Endothelial cell of umbilical vein (primary cell): Measurements from ENCODE around the gene WDR7. TPM values are rescaled to one million over a fixed set of nuclear protein-coding genes. Genes with fewer than 3 reads are reported as not detected.

Source experiments
- BruUV-seq: library from RNA; stranded (reverse); fragments of 400-500 nt; replicated peaks from 2 replicates; lab custom pipeline; 2021; lab: Mats Ljungman, UMichigan
- CTCF ChIA-PET: fragments of 300-600, 350-600 bp; sonication (Branson Sonifier 250); formaldehyde crosslinking; loops from one replicate; lab custom pipeline; 2021; ENCODE audit warnings: antibody characterized with exemption, inconsistent platforms; lab: Charles Lee
- POLR2A ChIA-PET: fragments of 300-600, 350-600 bp; sonication (Branson Sonifier 250); formaldehyde crosslinking; loops from one replicate; lab custom pipeline; 2021; ENCODE audit warnings: antibody characterized with exemption, inconsistent platforms; lab: Charles Lee
- DNase-seq: peaks from one replicate; pipeline ENCODE4 v3.0.0-alpha.2; 2011; ENCODE audit warnings: low read depth, low spot score
- FAIRE-seq: peaks from 2 replicates; lab custom pipeline; 2011; peaks lifted over from hg19 to GRCh38; lab: Jason Lieb, UNC
- H2AFZ ChIP-seq: 2 replicates; pipeline ENCODE4 v1.6.0; 2012; ENCODE audit warnings: low read depth, low read length, control low read depth, inconsistent platforms
- H3K27ac ChIP-seq: 2 replicates; pipeline ENCODE4 v1.5.1; 2011; ENCODE audit warnings: low read depth, mild to moderate bottlenecking, control low read depth, low read length, moderate library complexity; ENCODE audit not compliant: insufficient read depth
- H3K27me3 ChIP-seq, 2 experiments: 2 replicates each; pipeline versions ENCODE4 v1.6.0 to v1.6.1; 2011; ENCODE audit warnings: low read length in 2 of 2, mixed read lengths in 1 of 2; ENCODE audit not compliant: control insufficient read depth in 2 of 2, insufficient read depth in 2 of 2
- H3K36me3 ChIP-seq, 2 experiments: 2 replicates in 1 of 2; 3 replicates in 1 of 2; pipeline ENCODE4 v1.5.1; 2011; ENCODE audit warnings: low read length in 2 of 2, mild to moderate bottlenecking in 1 of 2, moderate library complexity in 1 of 2; ENCODE audit not compliant: control insufficient read depth in 2 of 2, insufficient read depth in 2 of 2; ENCODE audit errors: extremely low read depth in 1 of 2
- H3K4me1 ChIP-seq: 3 replicates; pipeline ENCODE4 v1.5.1; 2011; ENCODE audit warnings: mild to moderate bottlenecking, low read length; ENCODE audit not compliant: control insufficient read depth, insufficient read depth; ENCODE audit errors: extremely low read depth
- H3K4me2 ChIP-seq: 2 replicates; pipeline ENCODE4 v1.6.1; 2011; ENCODE audit warnings: low read length, control low read depth, mixed read lengths; ENCODE audit not compliant: insufficient read depth
- H3K4me3 ChIP-seq, 3 experiments: fragments of 200-600 bp in 1 of 3; sonication (generic), shearing (Covaris generic) in 1 of 3; replicated peaks in 1 of 3; 2 replicates each; pipeline ENCODE4 v1.5.1; 2011 to 2016; ENCODE audit warnings: control low read depth in 3 of 3, low read length in 3 of 3, mild to moderate bottlenecking in 2 of 3, inconsistent platforms in 1 of 3, low read depth in 1 of 3, moderate library complexity in 1 of 3; ENCODE audit not compliant: insufficient read depth in 1 of 3
- H3K79me2 ChIP-seq: 2 replicates; pipeline ENCODE4 v1.6.0; 2012; ENCODE audit warnings: low read length, inconsistent platforms; ENCODE audit not compliant: control insufficient read depth, insufficient read depth
- H3K9ac ChIP-seq: replicated peaks from 2 replicates; pipeline ENCODE3; 2011; ENCODE audit warnings: low read length, control low read depth; ENCODE audit not compliant: insufficient read depth; ENCODE audit errors: extremely low read depth
- H3K9me1 ChIP-seq: replicated peaks from 3 replicates; pipeline ENCODE4 v1.6.0; 2011; ENCODE audit warnings: mild to moderate bottlenecking, low read length; ENCODE audit not compliant: control insufficient read depth, insufficient read depth; ENCODE audit errors: extremely low read depth
- H3K9me3 ChIP-seq: replicated peaks from 2 replicates; pipeline ENCODE4 v1.5.1; 2012; ENCODE audit warnings: low read length, inconsistent platforms; ENCODE audit not compliant: control insufficient read depth, insufficient read depth
- H4K20me1 ChIP-seq: replicated peaks from 2 replicates; pipeline ENCODE3; 2011; ENCODE audit warnings: mild to moderate bottlenecking, low read length; ENCODE audit not compliant: control insufficient read depth, insufficient read depth; ENCODE audit errors: extremely low read depth
- EZH2 ChIP-seq: IDR thresholded peaks from 2 replicates; pipeline ENCODE4 v1.6.1; 2012; ENCODE audit warnings: borderline replicate concordance, low read depth, mild to moderate bottlenecking, moderate library complexity, low read length, inconsistent platforms; ENCODE audit not compliant: severe bottlenecking
- FOS ChIP-seq: IDR thresholded peaks from 2 replicates; pipeline ENCODE4 v1.6.1; 2011; ENCODE audit warnings: mild to moderate bottlenecking, low read length, moderate library complexity, borderline replicate concordance; ENCODE audit not compliant: insufficient read depth
- GATA2 ChIP-seq: IDR thresholded peaks from 2 replicates; pipeline ENCODE4 v1.7.0; 2011; ENCODE audit warnings: low read depth, mild to moderate bottlenecking, moderate library complexity, mixed read lengths, low read length; ENCODE audit not compliant: insufficient read length, insufficient read depth
- JUN ChIP-seq: IDR thresholded peaks from 2 replicates; pipeline ENCODE4 v1.6.1; 2011; ENCODE audit warnings: borderline replicate concordance, low read depth; ENCODE audit not compliant: insufficient read length, insufficient read depth
- MAX ChIP-seq: IDR thresholded peaks from 2 replicates; pipeline ENCODE4 v1.6.1; 2011; ENCODE audit not compliant: insufficient read depth, insufficient read length
- MYC ChIP-seq: IDR thresholded peaks from one replicate; pipeline ENCODE4 v1.6.1; 2011; ENCODE audit warnings: mild to moderate bottlenecking, low read depth, low read length
- POLR2A ChIP-seq: IDR thresholded peaks from 2 replicates; pipeline ENCODE4 v1.6.1; 2012; ENCODE audit warnings: low read depth, mild to moderate bottlenecking, control low read depth, low read length
- POLR2AphosphoS5 ChIP-seq: IDR thresholded peaks from 2 replicates; pipeline ENCODE4 v1.6.1; 2012; ENCODE audit warnings: low read depth, mild to moderate bottlenecking, control low read depth, low read length, moderate library complexity; ENCODE audit not compliant: insufficient read depth
- dilution Hi-C: fragments of 300-500 bp; cut with MboI; formaldehyde crosslinking; loops from one replicate; pipeline ENCODE4 v1.15.0; 2019; ENCODE audit warnings: low sequenced_read_pairs; ENCODE audit not compliant: extremely low pct_ligation_motif_present
- intact Hi-C: fragments of 100-400 bp; cut with micrococcal nuclease; formaldehyde crosslinking; loops from one replicate; pipeline ENCODE4 v1.10.0; 2022
- polyA plus RNA-seq, 4 experiments: library from polyadenylated mRNA; depleted of rRNA in 3 of 4; stranded (reverse) in 3 of 4; unstranded in 1 of 4; fragments of >200 nt; gene quantifications; 2 replicates each; pipeline versions ENCODE4 v1.2.1 to v1.2.3, GENCODE V29; 2011 to 2012; ENCODE audit warnings: missing spikeins in 1 of 4
- total RNA-seq: library from RNA; stranded (reverse); gene quantifications from 2 replicates; pipeline ENCODE4 v1.2.3, GENCODE V29; 2021
- TF ChIP-seq, protein P1 (sequence below), 2 donors: IDR thresholded peaks; 1 replicate in 1 of 2; 2 replicates in 1 of 2; pipeline ENCODE4 v1.5.1; 2011; ENCODE audit warnings: low read length in 2 of 2, mild to moderate bottlenecking in 2 of 2, moderate library complexity in 2 of 2, control low read depth in 1 of 2, inconsistent platforms in 1 of 2, low read depth in 1 of 2; ENCODE audit not compliant: insufficient read depth in 1 of 2; ENCODE audit errors: extremely low read depth in 1 of 2

WDR7 gene
- total and polyA plus RNA-seq, 2 donors (not counting 3 experiments of a cell fraction or from before 2014, with no cell fraction given), result 5.9 to 19.0 TPM

- no peaks in the 10 kb centered on the region for H4K20me1 ChIP-seq
- no peaks in the 10 kb centered on the region for H3K27me3 ChIP-seq
- no peak for DNase-seq
- no peaks in the 10 kb centered on the region for H3K9me3 ChIP-seq
- FAIRE-seq, result no peak
- intact Hi-C loops, result no loop called here
- H3K36me3 ChIP-seq, result no peaks in the 10 kb centered on the region
- H3K9me1 ChIP-seq, result no peaks in the 10 kb centered on the region
- H3K4me1 ChIP-seq, result no peaks in the 10 kb centered on the region
- H3K4me3 ChIP-seq, result no peak overlapping the region
- H3K9ac ChIP-seq, result no peak overlapping the region
- POLR2A ChIA-PET, result no interaction called here
- CTCF ChIA-PET, result interaction anchor here (1.5 kb wide), 2 partner anchors 10 to 11 kb away, joined by 3 to 4 read pairs; no protein-coding TSS in a partner anchor
- no peaks in the 10 kb centered on the region for H3K79me2 ChIP-seq
- H3K27ac ChIP-seq, result no peak overlapping the region
- no peak overlapping the region for H3K4me2 ChIP-seq
- H2AFZ ChIP-seq, result no peak overlapping the region
- TF ChIP-seq FOS, result no peak
- no peak for TF ChIP-seq EZH2
- TF ChIP-seq POLR2A, result no peak
- no peak for TF ChIP-seq JUN
- no peak for TF ChIP-seq MAX
- no peak for TF ChIP-seq GATA2
- TF ChIP-seq MYC, result no peak
- TF ChIP-seq POLR2AphosphoS5, result no peak
- TF ChIP-seq, protein P1, sequence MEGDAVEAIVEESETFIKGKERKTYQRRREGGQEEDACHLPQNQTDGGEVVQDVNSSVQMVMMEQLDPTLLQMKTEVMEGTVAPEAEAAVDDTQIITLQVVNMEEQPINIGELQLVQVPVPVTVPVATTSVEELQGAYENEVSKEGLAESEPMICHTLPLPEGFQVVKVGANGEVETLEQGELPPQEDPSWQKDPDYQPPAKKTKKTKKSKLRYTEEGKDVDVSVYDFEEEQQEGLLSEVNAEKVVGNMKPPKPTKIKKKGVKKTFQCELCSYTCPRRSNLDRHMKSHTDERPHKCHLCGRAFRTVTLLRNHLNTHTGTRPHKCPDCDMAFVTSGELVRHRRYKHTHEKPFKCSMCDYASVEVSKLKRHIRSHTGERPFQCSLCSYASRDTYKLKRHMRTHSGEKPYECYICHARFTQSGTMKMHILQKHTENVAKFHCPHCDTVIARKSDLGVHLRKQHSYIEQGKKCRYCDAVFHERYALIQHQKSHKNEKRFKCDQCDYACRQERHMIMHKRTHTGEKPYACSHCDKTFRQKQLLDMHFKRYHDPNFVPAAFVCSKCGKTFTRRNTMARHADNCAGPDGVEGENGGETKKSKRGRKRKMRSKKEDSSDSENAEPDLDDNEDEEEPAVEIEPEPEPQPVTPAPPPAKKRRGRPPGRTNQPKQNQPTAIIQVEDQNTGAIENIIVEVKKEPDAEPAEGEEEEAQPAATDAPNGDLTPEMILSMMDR (IDR thresholded peaks at IDR 0.05; ENCODE audit: extremely low read depth in 1 of 2, insufficient read depth in 1 of 2, low read depth in 1 of 2, low read length in 2 of 2), result no peak
- dilution Hi-C loops, result no loop called here
- BruUV-seq, result no TSS peak
Observed at GRCh38 chr18:56984731-56985130, 333.6 kb downstream of the WDR7 start.
